GM04504 (cell line): Measurements from ENCODE around the gene TBKBP1.
"Not testable (repeated sequence)": the region's sequence is repeated elsewhere in the genome, so short reads cannot be mapped to it uniquely, and the experiment has no call there.

ENCODE experiments used
- DNase-seq: peaks from one replicate; pipeline ENCODE4 v3.0.0-alpha.2; 2012; ENCODE audit warnings: low read depth

The TBKBP1 gene

DNA sequence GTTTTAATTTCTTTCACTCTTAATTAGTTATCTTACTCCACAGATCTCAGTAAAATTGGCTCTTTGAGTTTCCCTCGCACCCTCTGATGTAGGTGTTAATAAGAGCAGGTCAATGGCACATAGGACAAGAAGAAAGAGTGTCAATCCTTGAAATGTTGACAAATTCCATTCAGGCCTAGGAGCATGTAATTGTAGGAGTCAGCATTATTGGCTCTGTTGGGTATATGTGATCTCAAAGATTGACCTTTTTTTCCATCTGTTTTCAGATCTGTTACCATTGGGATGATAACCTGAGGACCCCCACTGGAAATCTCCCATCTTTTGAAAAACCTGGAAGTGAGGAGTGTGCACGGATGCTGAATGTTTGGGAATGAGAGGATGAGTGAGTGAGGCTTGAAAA lies 11.8 kb upstream of the TBKBP1 start:
- no peak for DNase-seq

DNA sequence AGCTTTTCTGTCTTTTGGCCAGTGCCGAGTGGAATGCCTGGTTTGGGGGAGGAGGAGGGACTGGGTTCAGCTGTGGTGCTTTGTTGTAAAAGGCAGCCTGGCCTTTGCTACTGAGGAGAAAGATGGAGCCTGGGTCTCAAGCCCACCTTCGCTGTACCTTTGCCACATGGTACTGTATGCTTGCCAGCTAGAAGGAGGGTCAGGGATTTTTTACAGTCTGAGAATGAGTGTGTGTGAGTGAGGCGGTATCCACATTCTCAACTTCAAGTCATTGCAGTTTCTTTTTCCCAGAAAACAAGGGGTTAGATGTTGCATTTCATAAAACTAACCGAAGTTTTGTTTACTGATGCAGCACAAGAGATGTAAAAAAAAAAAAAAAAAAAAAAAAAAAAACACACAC lies 11.2 kb upstream of the TBKBP1 start:
- not testable (repeated sequence) for DNase-seq

DNA sequence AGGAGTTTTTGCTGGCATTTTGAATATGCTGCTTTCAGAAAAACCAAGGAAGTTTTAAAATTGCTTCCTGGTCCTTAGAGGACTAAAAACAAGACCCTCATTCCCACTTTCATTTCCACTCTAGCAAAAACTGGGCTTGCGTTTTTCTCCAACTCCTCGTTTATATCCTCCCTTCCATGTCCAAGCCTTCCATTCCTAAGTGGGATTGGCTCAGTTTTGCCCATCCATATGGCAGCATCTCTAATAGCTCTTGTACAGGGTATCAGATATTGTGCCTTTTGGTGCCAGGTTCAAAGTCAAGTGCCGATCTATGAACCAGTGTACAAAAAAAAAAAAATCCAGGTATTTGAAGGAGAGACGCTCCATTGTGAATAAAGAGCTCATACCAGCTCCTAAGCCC lies 9.9 kb upstream of the TBKBP1 start:
- no peak for DNase-seq

DNA sequence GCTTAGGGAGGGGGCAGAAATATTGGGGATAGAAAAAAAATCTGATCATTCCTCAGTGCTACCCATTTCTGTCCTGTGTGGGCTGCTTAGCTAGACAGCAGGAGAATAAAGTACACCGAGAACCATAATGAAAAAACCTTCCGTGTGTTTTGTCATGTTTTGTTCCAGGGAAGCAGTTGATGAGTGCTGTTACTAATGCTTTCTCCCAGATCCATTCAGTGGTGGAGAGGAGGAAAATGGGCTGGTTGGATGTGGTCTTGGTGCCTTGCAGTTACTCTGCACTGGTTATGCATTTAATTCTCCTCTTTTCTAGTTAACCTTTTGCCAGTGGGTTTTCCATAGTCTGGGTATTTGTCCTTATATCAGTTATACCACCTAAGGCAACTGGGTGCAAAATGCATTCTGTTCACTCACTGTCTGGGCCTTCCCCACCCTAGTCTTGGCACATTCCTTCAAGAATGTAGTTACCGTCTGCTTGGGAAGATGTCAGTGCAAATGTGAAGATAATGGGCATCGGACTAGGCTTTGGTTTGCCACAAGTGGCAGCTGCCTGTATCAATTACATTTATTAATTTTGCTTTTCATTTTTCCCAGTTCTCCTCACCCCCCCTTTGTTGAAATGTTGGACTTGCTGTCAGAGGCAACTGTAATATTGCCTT lies 9.3 kb upstream of the TBKBP1 start:
- no peak for DNase-seq

DNA sequence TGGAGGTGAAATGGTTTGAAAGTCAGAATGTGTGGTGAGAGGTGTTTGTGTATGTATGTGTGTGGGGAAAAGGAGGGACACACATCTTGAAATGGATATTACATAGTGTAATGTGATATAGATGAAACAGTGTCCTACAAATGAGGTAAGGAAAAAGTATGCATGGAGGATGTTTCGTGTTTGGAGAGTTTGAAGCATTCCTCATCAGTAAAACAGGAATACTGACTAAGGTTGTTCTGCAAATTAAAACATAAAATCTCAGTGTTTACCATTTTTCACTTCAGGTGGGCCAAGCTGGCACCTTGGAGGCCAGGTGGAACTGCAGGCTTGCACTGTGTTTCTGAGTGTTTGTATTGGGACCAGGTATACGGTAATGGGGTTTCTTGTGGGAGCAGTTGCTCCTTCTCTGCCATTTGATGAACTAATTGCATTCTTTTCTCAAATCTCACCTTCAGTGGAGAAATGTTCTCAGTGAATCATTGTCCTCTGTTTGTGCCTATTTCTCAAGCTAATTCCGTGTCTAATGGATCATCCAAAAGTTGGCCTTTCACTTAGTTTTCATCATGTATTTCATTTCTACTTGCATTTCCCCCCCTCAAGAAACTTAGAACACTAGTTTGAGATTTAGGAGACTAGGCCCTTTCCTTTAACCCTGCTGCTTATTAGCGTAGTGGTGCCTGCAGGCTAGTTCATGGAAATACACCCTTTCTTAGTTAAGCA lies 8.2 kb upstream of the TBKBP1 start:
- DNase-seq = no peak

DNA sequence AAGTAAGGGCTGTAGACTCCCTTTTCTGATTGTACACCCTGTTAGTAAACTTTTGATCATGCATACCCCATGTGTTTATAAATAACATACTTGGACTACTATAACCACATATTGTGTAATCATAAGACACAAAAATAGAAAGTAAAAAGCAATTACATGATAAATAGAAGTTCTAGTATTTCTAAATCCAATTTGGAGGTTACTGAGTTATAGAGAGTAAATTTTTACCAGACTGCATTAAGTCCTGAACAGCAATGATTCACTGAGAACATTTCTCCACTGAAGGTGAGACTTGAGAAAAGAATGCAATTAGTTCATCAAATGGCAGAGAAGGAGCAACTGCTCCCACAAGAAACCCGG lies 7.7 kb upstream of the TBKBP1 start:
- DNase-seq = peak; percentile 19

DNA sequence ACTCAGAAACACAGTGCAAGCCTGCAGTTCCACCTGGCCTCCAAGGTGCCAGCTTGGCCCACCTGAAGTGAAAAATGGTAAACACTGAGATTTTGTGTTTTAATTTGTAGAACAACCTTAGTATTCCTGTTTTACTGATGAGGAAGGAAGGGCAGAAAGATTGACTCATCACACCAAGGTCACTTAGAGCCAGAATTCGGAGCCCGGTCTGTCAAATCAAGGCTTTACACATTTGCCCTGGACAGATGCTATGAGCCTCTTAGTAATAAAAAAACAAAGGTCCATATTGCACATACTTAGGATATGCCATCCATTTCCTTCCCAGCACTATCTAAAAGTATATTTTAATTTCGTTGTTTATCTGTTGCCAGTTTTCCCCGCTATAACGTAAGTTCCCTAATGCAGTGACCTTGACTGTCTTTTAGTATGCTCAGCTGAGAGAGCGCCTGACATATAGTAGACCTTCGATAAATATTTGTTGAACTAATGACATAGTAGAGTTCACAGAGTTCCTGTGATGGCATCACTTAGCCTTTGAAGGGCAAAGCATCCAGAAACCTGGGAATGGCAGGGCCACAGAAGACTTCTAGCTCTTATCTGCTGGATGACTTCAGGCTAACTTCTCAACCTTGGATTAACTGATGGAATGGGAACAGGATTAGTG lies 7.2 kb upstream of the TBKBP1 start:
- no peak for DNase-seq

DNA sequence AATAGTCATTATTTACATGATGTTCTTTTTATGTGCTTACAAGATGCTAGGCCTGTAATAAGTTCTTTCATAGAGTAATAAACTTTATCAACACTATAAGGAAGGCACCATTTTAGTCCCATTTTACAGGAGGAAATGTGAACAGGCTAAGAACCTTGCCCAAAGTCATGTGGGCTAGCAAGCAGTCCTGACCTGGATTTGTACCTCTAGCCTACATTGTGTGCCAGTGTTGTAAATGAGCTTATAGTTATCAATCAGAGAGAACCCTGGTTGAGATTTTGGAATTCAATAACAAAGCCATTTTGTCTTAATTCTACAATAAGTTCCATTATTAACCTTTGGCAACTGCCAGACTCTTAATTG lies 6.7 kb upstream of the TBKBP1 start:
- DNase-seq = no peak

DNA sequence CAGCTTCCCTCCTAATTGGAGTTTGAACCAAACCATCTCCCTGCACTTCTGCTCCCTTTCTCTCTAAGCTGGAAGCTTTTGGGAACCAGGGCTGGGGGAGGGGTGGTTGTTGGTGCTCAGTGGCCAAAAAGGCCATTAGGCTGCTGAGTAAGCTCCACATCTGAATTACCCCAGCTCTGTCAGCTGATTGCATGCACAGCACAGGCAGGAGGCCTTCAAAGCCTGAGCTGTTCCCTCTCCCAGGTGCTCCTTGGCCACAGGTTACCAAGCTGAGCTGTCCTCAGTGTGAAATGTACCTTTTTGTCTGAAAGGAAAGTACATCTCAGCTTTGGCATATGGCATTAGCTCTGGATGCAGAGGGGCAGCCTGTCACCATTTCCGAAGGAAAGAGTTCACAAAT lies 6.2 kb upstream of the TBKBP1 start:
- DNase-seq = no peak

DNA sequence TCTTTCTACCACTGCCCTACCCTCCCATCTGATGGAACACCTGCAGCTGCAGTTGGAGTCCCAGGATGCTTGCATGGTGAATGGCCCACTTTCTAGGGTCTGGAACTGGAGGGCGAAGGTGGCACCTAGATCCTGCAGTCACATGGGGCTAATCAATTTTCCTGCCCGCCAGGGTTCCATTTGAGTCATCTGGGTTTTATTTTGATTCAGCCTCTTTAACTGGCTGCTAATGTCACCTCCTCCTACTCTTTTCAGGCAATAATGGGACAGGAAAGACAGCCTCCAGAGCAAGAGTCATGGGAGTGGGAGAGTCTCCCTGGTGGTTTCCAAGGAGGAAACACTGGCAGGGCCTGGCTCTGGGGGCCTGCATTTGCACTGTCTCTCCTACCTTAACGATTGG lies 3.8 kb upstream of the TBKBP1 start:
- DNase-seq = no peak

DNA sequence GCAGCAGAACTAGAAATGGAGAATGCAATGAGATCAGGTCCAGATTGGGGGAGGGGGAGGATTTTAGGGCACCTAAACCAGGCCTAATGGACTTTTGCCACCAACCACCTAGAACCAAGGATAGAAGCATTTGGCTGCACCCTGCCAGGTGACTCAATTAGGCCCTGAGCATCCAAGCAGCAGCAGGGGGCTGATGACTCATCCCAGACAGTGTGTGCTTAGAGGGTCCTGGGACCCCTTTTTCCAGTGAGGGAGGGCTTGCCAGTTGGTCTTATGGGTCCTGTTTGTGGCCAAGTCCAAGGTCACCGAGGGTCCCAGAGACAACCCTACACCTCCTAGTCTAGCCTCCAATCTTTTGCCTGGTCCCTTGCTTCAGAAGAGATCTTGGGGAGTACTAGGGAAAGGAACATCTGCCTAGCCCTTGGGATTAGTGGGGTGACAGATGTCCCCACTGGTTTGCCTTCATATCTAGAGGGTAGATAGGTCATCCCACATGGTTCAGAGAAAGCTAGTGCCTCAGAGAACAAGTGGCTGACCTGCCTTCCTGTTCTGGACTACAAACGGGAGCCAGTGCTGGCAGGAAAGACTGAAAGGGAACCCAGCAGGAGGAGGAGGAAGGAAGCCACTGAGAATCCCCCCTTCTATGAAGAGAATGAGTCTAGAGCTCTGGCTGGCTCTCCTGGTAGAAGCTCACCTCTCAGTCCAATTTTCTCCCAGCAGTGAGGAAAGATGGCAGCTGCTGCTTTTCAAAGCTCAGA lies 1.6 kb upstream of the TBKBP1 start:
- no peak for DNase-seq

DNA sequence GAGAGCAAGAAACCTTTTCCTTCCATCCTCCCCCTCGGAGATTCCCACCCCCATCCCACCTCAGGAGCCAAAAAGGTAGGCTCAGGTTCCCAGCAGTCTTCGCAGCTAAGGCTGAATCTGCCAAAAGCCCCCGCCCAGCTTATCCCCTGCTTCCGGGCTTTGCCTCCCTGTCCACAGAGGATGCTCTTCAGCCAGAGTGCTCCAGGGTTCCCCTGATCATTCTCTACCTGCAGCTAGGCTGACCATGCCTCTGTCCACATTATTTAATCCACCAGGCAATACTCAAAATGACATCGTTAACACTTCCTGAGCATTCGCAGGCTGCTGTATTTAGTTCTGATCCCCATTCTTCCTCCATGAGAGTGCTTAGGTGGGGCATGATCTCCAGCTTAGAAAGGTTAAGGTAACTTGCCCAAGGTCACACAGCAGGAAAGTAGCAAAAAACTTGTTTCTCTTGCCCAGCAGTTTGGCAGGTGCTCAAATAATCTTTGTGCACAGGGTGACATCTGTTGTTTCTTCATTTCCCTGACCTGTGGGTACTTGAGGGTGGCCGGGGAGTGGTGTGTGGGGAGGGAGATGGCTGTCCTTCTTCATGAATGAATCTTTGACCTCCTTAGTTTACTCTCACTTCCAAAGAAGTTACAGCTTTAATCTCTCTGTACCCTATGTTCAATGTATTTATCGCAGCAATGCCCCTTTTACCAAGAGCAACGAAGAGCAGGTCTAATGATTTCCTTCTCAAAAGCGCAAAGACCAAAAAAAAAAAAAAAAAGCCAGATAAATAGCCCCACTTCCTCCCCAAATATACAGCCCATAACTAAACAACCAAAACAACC lies 848 bp upstream of the TBKBP1 start:
- no peak for DNase-seq

DNA sequence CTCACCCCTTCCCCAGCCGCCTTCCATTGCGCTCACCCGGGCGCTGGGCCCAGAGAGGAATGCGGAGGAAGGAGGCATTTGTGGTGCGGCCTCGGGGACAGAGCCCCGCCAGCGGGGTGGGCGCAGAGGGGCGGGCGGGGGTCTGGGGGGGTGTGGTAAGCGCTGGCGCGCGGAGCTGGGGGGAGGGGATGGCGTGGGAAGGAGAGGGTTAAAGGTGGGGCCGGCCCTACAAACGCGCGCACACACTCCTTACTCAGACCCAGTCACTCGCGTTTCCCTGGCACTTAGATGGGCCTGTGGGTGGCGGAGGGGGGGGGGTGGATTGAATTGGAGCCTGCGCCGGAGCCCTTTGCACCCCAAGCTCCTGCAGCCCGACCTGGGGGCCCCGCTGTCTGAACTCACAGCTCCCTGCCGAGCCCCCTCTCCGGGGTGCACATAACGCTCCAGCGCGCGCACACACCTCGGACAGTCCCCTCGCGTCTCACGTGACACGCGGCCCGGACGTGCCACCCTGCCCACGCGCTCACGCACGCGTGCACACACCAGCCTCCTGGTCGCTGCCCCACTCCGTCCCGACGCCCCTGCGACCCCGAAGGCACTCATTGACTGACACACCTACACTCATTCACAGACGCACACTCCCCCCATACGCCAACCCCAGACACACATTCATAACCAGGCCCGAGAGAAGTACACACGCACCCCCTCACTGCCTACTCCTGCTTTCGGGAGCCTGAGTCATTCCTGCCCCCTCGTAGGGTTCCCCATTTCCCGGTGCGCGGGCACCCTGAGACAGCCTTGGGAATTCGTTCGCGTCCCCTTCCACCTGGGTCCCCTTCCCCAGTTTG lies 844 bp downstream of the TBKBP1 start:
- no peak for DNase-seq

DNA sequence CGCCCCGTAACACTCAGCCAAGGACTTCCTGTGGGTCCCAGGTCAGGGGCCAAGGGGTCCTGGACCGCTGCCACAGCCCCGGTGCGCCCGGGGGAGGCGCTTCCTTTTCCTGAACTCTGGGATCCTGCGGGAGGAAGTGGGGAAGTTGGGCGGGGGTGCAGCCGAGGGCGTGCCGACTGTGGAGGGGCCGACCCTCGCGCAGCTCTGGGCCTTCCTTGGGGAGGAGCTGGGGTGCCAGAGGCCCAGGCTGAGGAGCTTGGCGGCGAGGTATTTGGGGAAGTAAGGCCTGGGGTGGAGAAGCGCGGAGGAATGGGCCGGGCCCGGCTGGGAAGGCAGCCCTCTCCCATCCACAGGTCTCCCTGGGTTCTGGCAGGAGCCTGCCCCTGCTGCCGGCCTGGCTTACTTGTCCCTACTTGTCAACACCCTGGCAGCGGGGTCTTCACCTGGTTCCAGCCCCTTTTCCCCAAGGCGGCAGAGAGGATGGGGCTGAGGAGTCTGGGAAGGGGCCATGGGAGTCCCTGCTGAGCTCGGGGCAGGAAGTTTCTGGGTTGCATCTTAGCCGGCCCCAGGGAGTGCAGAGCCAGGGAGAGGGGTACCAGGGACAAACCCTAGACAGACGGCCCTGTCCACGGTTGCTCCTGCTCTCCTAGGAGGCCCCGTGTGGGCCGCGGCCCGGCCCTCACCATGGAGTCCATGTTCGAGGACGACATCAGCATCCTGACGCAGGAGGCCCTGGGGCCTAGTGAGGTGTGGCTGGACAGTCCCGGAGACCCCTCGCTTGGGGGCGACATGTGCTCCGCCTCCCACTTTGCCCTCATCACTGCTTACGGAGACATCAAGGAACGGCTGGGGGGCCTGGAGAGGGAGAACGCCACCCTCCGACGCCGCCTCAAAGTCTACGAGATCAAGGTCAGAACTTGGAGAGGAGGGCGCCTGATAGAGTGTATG lies 1.7 kb downstream of the TBKBP1 start:
- DNase-seq = no peak

DNA sequence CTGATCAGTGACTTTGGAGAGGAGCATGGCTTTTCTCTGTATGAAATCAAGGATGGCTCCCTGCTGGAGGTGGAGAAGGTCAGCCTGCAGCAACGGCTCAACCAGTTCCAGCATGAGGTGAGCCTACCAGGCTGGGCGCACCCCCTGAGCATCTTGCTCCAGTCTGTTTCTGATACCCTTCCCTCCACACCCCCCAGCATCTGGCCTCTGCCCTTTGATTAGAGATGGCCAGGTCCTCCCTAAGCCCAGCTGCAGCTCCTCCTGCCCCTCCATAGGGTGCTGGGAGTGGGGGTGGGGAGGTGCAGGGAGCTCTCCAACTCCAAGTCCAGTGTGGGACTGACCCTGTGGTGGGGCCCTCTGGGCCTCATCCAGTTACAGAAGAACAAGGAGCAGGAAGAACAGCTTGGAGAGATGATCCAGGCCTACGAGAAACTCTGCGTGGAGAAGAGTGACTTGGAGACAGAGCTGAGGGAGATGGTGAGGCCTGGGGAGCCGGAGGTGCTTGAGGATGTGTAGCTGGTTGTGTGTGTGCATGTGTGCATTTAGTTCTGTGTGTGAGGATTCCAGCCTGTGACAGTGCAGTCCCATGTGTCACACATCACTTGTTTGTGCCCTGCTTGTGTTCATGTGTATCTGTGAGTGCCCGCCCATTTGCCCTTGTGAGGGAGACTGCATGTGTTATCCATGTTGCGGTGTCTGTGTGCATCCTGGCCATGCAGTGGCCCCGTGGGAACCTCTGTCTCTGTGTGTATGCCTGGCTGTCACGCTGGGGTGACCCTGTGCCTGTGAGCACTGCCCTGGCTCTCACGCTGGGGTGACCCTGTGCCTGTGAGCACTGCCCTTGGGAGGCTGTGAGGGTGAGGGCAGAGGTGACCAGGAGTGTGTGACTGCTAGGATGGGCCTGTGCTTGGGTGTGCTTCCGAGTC lies 3.0 kb downstream of the TBKBP1 start:
- no peak for DNase-seq

DNA sequence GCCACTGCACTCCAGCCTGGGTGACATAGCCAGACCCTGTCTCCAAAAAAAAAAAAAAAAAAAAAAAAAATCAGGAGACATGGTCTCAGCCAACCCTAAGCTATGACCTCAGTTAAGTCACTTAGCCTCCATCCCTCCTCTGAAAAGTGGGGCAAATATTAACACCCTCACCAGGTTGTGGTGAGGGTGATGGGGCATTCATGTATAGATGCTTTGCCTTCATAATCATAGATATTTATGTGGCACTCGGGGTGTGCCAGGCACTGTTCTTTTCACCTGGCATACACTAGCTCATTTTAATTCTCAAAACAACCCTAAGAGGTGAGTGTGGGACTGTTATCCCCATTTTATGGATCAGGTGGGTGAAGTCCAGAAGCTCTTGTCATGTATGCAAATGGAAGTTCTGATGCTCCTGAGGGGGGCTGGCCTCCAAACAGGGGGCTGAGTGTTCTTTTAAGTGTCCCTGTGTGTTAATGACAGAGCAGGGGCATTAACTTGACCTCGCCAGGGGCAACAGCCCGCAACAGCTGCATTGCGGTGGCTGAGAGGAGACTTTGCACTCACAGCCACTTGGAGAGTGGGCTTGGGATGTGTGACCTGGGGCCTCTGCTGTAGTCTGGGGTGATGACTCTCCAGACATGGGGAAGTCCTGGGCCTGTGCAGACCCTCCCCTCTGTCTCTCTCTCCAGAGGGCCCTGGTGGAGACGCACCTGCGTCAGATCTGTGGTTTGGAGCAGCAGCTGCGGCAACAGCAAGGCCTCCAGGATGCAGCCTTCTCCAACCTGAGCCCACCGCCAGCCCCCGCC lies 4.1 kb downstream of the TBKBP1 start:
- DNase-seq = no peak

DNA sequence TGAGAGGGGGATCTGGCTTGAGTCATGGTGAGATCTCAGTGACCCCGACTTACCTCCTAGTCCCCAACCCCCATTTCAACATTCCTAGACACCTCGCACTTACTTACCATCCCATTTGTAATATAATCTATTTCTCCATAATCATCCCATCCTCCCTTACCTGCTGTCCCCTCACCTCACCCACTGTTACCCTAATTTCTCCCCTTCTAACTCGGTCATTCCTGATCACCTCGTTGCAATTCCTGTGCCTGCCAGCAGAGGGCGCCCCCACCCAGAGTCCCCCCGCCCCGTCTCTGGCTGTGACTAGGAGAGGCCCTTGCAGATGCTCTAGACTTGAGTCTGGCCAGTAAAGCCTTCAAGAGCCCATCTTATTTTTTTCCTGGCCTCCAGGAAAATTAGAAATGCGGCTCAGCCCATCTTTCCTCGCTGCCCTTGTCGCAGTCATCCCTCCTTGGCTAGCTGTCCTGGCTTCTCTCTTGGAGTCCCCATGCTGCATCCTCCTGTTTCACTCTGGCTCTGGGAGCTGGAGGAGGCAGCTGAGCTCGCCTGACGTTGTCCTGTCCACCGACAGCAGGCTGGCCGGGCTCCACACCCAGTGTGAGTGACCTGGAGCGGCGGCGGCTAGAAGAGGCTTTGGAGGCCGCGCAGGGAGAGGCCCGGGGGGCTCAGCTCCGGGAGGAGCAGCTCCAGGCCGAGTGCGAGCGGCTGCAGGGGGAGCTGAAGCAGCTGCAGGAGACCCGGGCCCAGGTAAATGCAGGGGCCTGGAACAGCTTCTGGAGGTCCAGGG lies 5.0 kb downstream of the TBKBP1 start:
- DNase-seq = peak; percentile 23
